GM19397 (cell line): ENCODE data around the gene ERVFRD-1.
"Not testable (repeated sequence)": the region's sequence is repeated elsewhere in the genome, so short reads cannot be mapped to it uniquely, and the experiment has no call there.

Experiments
- ATAC-seq: cut with Tn5 transposase; IDR thresholded peaks from one replicate; pipeline ENCODE4 v1.9.1; 2021; ENCODE audit warnings: mild to moderate bottlenecking, moderate library complexity; ENCODE audit not compliant: unreplicated experiment

Gene ERVFRD-1

GRCh38 chr6:11092668-11093375, 18.7 kb downstream of the ERVFRD-1 start:
- ATAC-seq: peak; percentile 23

- not testable (repeated sequence) for ATAC-seq
Observed at GRCh38 chr6:11091141-11091540, 20.4 kb downstream of the ERVFRD-1 start.

GRCh38 chr6:11089695-11090094, 21.8 kb downstream of the ERVFRD-1 start:
- ATAC-seq: no peak

GRCh38 chr6:11087141-11087812, 24.2 kb downstream of the ERVFRD-1 start:
- not testable (repeated sequence) for ATAC-seq

- ATAC-seq: no peak
Observed at GRCh38 chr6:11085758-11086435, 25.6 kb downstream of the ERVFRD-1 start.

GRCh38 chr6:11083956-11084355, 27.6 kb downstream of the ERVFRD-1 start:
- no peak for ATAC-seq

GRCh38 chr6:11083491-11083890, 28.0 kb downstream of the ERVFRD-1 start:
- ATAC-seq: no peak

- no peak for ATAC-seq
Observed at GRCh38 chr6:11080296-11080695, 31.2 kb downstream of the ERVFRD-1 start.

GRCh38 chr6:11078266-11078665, 33.3 kb downstream of the ERVFRD-1 start:
- ATAC-seq: no peak

- no peak for ATAC-seq
Observed at GRCh38 chr6:11076540-11076939, 35.0 kb downstream of the ERVFRD-1 start.

GRCh38 chr6:11072101-11072500, 39.4 kb downstream of the ERVFRD-1 start:
- no peak for ATAC-seq

- no peak for ATAC-seq
Observed at GRCh38 chr6:11069760-11070159, 41.8 kb downstream of the ERVFRD-1 start.

GRCh38 chr6:11067348-11067747, 44.2 kb downstream of the ERVFRD-1 start:
- no peak for ATAC-seq

- no peak for ATAC-seq
Observed at GRCh38 chr6:11066505-11067347, 44.8 kb downstream of the ERVFRD-1 start.

GRCh38 chr6:11065436-11066202, 45.9 kb downstream of the ERVFRD-1 start:
- no peak for ATAC-seq

GRCh38 chr6:11064836-11065235, 46.7 kb downstream of the ERVFRD-1 start:
- no peak for ATAC-seq

- ATAC-seq: no peak
Observed at GRCh38 chr6:11062715-11063114, 48.8 kb downstream of the ERVFRD-1 start.

GRCh38 chr6:11062083-11062482, 49.4 kb downstream of the ERVFRD-1 start:
- no peak for ATAC-seq

- ATAC-seq: no peak
Observed at GRCh38 chr6:11058406-11058805, 53.1 kb downstream of the ERVFRD-1 start.

- ATAC-seq: no peak
Observed at GRCh38 chr6:11056871-11057270, 54.7 kb downstream of the ERVFRD-1 start.
